ENCODE measurements around the gene SEMA3B.

Gene SEMA3B

DNA sequence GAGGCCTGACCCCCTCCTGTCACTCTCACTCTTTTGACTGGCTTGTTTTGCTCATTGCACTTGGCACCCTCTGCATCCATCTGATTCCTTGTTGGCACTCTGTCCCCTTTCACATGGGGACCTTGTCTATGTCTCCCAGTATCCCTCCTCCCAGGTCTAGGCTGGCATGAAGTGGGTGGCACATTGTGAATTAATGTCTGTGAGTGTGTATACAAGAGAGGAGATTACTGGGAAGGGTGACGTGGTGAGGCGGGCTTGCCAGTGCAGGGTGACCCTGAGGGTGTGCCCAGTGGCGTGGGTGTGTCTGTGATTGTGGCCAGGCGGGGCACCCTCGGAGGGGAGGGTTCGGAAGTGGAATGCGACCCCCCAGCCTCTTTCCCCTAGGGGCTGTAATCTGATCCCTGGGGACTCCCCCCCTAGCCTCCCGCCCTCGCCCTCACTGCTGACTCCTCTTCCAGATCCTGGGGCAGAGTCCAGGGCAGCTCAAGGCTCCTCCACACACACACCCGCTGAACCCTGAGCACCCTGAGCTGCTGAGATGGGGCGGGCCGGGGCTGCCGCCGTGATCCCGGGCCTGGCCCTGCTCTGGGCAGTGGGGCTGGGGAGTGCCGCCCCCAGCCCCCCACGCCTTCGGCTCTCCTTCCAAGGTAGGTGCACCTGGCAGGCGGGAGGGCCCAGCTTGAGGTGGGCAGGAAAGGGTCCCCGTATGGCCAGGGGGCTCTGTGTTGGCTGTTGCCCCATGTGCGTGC is at the start of gene SEMA3B:
Gene SEMA3B (plus strand): TSS at position 445 of the 749 bp plus-strand sequence. CDS start 94 bp downstream, at position 539.
- TF ChIP-seq, protein P1, sequence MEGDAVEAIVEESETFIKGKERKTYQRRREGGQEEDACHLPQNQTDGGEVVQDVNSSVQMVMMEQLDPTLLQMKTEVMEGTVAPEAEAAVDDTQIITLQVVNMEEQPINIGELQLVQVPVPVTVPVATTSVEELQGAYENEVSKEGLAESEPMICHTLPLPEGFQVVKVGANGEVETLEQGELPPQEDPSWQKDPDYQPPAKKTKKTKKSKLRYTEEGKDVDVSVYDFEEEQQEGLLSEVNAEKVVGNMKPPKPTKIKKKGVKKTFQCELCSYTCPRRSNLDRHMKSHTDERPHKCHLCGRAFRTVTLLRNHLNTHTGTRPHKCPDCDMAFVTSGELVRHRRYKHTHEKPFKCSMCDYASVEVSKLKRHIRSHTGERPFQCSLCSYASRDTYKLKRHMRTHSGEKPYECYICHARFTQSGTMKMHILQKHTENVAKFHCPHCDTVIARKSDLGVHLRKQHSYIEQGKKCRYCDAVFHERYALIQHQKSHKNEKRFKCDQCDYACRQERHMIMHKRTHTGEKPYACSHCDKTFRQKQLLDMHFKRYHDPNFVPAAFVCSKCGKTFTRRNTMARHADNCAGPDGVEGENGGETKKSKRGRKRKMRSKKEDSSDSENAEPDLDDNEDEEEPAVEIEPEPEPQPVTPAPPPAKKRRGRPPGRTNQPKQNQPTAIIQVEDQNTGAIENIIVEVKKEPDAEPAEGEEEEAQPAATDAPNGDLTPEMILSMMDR (IDR thresholded peaks at IDR 0.05; ENCODE audit: low read depth, low read length, missing control alignments), result no peak
- H3K27ac ChIP-seq, result no peak within 1 kb of the TSS

DNA sequence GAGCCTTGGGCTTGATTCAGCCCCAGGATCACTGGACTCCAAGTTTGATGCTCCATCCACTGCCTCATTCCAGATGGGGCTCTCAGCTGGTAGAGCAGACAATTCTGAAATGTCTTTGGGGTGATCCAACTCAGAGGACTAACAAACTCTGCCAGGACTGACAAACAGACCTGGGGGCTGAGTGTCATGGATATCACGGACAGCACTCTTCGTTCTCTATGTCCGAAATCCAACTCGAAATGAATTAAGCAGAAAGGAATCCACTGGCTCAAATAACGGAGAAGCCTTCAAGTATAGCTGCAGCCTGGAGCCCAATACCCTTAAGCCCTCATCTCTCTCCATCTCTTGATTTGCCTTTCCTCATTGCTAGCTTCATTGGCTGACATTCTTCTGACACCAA is 49.7 kb upstream of the SEMA3B start:
- H3K27me3 ChIP-seq (replicated peaks), result no peaks in the 10 kb centered on the region
- TF ChIP-seq, protein P1 (IDR thresholded peaks at IDR 0.05; ENCODE audit: low read depth, low read length, missing control alignments), result no peak
- no peak overlapping the region for H3K27ac ChIP-seq
- in situ Hi-C loops (cut with HindIII; ENCODE audit: low pct_ligation_motif_present, low sequenced_read_pairs), result no loop called here
- no peak for DNase-seq
- H3K36me3 ChIP-seq (replicated peaks), result no peaks in the 10 kb centered on the region
- H3K4me3 ChIP-seq (ENCODE audit: low read depth, low read length), result no peak overlapping the region

More for the DNA sequence above, at the start of gene SEMA3B:
- Histone ChIP-seq H3K27me3 (replicated peaks) (peaks cover 6% of the 10 kb centered on the region), H3K36me3 (replicated peaks) (no peaks in the 10 kb centered on the region), H3K4me3 (ENCODE audit: low read depth, low read length) (no peak within 1 kb of the TSS)
- in situ Hi-C loops (cut with HindIII; ENCODE audit: low pct_ligation_motif_present, low sequenced_read_pairs), result no loop called here
- DNase-seq, result no peak

DNA sequence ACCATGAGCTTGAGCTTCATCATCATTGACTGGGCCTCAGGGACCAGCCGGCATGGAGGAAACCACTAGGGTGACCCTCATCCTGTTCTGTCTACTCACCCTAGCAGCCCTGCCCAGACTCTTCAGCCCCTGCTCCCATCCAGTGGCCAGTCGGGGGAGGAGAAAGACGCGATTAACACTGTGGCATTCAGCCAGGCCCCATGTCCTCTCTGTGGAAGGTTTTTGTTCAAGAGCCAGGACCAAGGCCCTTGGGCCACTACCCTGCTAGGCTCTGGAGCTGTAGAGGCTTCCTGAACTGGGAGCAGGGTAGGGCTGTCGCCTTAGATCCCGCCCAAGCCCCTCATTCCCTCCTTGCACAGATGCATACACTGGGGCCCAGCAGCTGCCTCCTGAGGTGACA is 48.8 kb upstream of the SEMA3B start:
- Histone ChIP-seq H3K27me3 (replicated peaks) (no peaks in the 10 kb centered on the region), H3K27ac (no peak overlapping the region), H3K4me3 (ENCODE audit: low read depth, low read length) (no peak overlapping the region), H3K36me3 (replicated peaks) (no peaks in the 10 kb centered on the region)
- TF ChIP-seq, protein P1 (IDR thresholded peaks at IDR 0.05; ENCODE audit: low read depth, low read length, missing control alignments), result no peak
- DNase-seq, result no peak
- in situ Hi-C loops (cut with HindIII; ENCODE audit: low pct_ligation_motif_present, low sequenced_read_pairs), result no loop called here

DNA sequence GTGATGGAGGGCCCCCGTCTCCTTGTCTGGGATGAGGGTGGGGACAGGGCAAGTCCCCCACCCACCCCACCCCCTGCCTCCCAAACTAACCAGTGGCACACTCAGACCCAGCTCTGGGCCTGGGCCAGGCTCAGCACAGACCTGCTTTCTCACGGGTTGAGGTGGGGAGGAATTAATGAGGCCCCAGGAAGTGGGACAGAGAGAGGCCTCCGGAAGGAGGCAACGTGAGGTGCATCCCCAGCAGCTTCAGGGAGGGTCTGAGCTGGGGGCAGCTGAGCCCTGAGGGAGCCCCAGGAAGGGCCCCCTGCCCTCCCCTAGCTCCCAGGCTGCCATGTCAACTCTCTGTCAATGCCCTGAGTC is 47.9 kb upstream of the SEMA3B start:
- TF ChIP-seq, protein P1 (IDR thresholded peaks at IDR 0.05; ENCODE audit: low read depth, low read length, missing control alignments), result no peak
- no peaks in the 10 kb centered on the region for H3K27me3 ChIP-seq (replicated peaks)
- no peak overlapping the region for H3K27ac ChIP-seq

DNA sequence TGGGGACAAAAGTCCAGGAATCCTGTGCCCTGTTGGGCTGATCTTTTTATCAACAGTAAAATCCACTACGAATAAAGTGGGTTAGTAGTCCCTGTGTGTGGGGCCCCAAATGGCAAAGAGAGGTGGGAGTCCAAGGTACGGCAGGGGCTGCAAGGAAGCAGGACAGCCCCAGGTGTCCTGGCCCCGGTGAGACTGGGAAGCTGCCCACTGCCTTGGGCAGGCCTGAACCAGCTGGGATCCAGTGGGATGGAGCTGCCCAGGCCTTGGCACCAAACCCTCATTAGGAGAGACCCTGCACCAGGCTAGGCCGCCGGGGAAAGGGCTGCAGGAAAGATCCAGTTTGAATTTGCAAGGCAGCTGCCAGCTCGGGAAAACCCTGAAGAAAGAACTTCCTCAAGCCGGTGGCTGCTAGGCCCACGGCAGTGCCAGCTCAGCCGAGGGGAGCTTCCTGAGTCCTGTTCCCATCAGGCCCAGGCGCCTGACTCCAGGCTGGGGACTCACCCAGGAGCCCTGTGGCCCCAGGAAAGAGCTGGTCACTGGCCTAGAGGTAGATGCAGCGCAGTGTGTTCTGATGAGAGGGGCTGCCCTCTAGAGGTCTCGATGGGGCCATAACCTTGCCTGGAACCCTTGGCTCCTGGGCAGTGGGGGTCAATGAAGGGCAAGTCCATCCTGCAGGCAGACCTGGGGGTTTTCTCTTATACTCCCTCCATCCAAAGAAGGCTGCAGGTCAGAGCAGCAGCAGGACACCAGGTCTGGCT is 47.4 kb upstream of the SEMA3B start:
- TF ChIP-seq, protein P1 (IDR thresholded peaks at IDR 0.05; ENCODE audit: low read depth, low read length, missing control alignments), result no peak

More for the DNA sequence above, 47.9 kb upstream of the SEMA3B start:
- no peaks in the 10 kb centered on the region for H3K36me3 ChIP-seq (replicated peaks)
- H3K4me3 ChIP-seq (ENCODE audit: low read depth, low read length), result no peak overlapping the region
- in situ Hi-C loops (cut with HindIII; ENCODE audit: low pct_ligation_motif_present, low sequenced_read_pairs), result no loop called here
- no peak for DNase-seq

More for the DNA sequence above, 47.4 kb upstream of the SEMA3B start:
- Histone ChIP-seq H3K4me3 (ENCODE audit: low read depth, low read length) (no peak overlapping the region), H3K27ac (no peak overlapping the region), H3K27me3 (replicated peaks) (no peaks in the 10 kb centered on the region), H3K36me3 (replicated peaks) (no peaks in the 10 kb centered on the region)
- in situ Hi-C loops (cut with HindIII; ENCODE audit: low pct_ligation_motif_present, low sequenced_read_pairs), result no loop called here
- DNase-seq, result no peak

All from brain microvascular endothelial cell (primary cell).